HCT116 (cell line): ENCODE results near the gene ZBTB16. TPM values are rescaled to one million over a fixed set of nuclear protein-coding genes. Genes with fewer than 3 reads are reported as not detected.

Experiments
- ATAC-seq: fragments of 200-7000 bp; cut with Tn5 transposase; 2 replicates; pipeline ENCODE4 v1.9.1; 2020; ENCODE audit warnings: mild to moderate bottlenecking, moderate library complexity
- BruUV-seq: library from RNA; stranded (reverse); fragments of 400-500 nt; replicated peaks from 2 replicates; lab custom pipeline; 2021; lab: Mats Ljungman, UMichigan
- CTCF ChIA-PET: fragments of 300-600 bp; sonication (Branson Sonifier 250); formaldehyde crosslinking; loops from one replicate; lab custom pipeline; 2021; ENCODE audit warnings: antibody characterized with exemption; lab: Charles Lee
- POLR2A ChIA-PET: fragments of 300-600, 350-600 bp; sonication (Branson Sonifier 250); formaldehyde crosslinking; loops from one replicate; lab custom pipeline; 2021; ENCODE audit warnings: antibody characterized with exemption; lab: Charles Lee
- RAD21 ChIA-PET, 2 experiments: fragments of 300-600 bp; sonication (Branson Sonifier 250); formaldehyde crosslinking; loops; one replicate each; lab custom pipeline; 2023; ENCODE audit warnings: low total read pairs in 2 of 2; ENCODE audit not compliant: uncharacterized antibody in 2 of 2, unreplicated experiment in 2 of 2, low non-redundant PET in 1 of 2; lab: Charles Lee
- DNase-seq: peaks from one replicate; pipeline ENCODE4 v3.0.0-alpha.2; 2010; ENCODE audit warnings: low read depth, low spot score
- H2AFZ ChIP-seq: fragments of 200-600 bp; shearing (Covaris generic), sonication (generic); 2 replicates; pipeline ENCODE4 v1.6.1; 2017; ENCODE audit warnings: low read depth, mixed run types, mixed read lengths, antibody characterized with exemption, low read length; ENCODE audit not compliant: poor library complexity, severe bottlenecking
- H3K27ac ChIP-seq: 2 replicates; pipeline ENCODE4 v1.5.1; 2012; ENCODE audit warnings: low read depth, low read length
- H3K27me3 ChIP-seq: fragments of 200-600 bp; sonication (generic); 2 replicates; pipeline ENCODE4 v1.6.1; 2016; ENCODE audit warnings: mixed run types, low read length, mixed read lengths; ENCODE audit not compliant: insufficient read depth
- H3K36me3 ChIP-seq, 2 experiments: fragments of 200-500 bp in 1 of 2; fragments of 200-600 bp in 1 of 2; sonication (Bioruptor generic) in 1 of 2; sonication (generic) in 1 of 2; 2 replicates each; pipeline versions ENCODE4 v1.5.1 to v1.6.1; 2014 to 2016; ENCODE audit warnings: low read length in 2 of 2, inconsistent platforms in 1 of 2, mixed read lengths in 1 of 2, mixed run types in 1 of 2; ENCODE audit not compliant: insufficient read depth in 2 of 2, control insufficient read depth in 1 of 2
- H3K4me1 ChIP-seq, 2 experiments: fragments of 200-600 bp in 1 of 2; sonication (generic) in 1 of 2; 2 replicates each; pipeline versions ENCODE4 v1.5.1 to v1.6.1; 2012 to 2017; ENCODE audit warnings: low read length in 2 of 2, inconsistent platforms in 1 of 2, mild to moderate bottlenecking in 1 of 2, mixed read lengths in 1 of 2, mixed run types in 1 of 2, moderate library complexity in 1 of 2; ENCODE audit not compliant: insufficient read depth in 2 of 2, control insufficient read depth in 1 of 2
- H3K4me2 ChIP-seq: fragments of 200-600 bp; sonication (generic); 2 replicates; pipeline ENCODE4 v1.6.1; 2017; ENCODE audit warnings: mixed run types, low read length, mixed read lengths
- H3K4me3 ChIP-seq, 2 experiments: fragments of 200-600 bp in 1 of 2; sonication (generic) in 1 of 2; replicated peaks in 1 of 2; 2 replicates each; pipeline ENCODE4 v1.5.1; 2011 to 2016; ENCODE audit warnings: low read length in 2 of 2, control low read depth in 1 of 2, low read depth in 1 of 2, mild to moderate bottlenecking in 1 of 2, mixed read lengths in 1 of 2, mixed run types in 1 of 2
- H3K79me2 ChIP-seq: fragments of 200-600 bp; sonication (generic); 2 replicates; pipeline ENCODE4 v1.6.1; 2017; ENCODE audit warnings: mild to moderate bottlenecking, mixed run types, low read length, moderate library complexity, mixed read lengths; ENCODE audit not compliant: insufficient read depth
- H3K9ac ChIP-seq: fragments of 200-600 bp; sonication (generic); 2 replicates; pipeline ENCODE4 v1.6.1; 2016; ENCODE audit warnings: low read length, mixed read lengths
- H3K9me2 ChIP-seq: fragments of 200-600 bp; sonication (generic), shearing (Covaris generic); 2 replicates; pipeline ENCODE4 v1.6.1; 2017; ENCODE audit warnings: mixed run types, mild to moderate bottlenecking, moderate library complexity; ENCODE audit not compliant: insufficient read depth
- H3K9me3 ChIP-seq, 2 experiments: fragments of 200-500 bp in 1 of 2; fragments of 200-600 bp in 1 of 2; sonication (Bioruptor generic) in 1 of 2; sonication (generic) in 1 of 2; 2 replicates each; pipeline ENCODE4 v1.6.1; 2014 to 2017; ENCODE audit warnings: low read length in 2 of 2, mixed read lengths in 2 of 2, inconsistent platforms in 1 of 2, low read depth in 1 of 2, mild to moderate bottlenecking in 1 of 2, mixed run types in 1 of 2, moderate library complexity in 1 of 2; ENCODE audit not compliant: control insufficient read depth in 1 of 2, insufficient read depth in 1 of 2
- H4K20me1 ChIP-seq: fragments of 200-600 bp; sonication (generic), shearing (Covaris generic); 2 replicates; pipeline ENCODE4 v1.6.1; 2017; ENCODE audit warnings: mixed run types, mild to moderate bottlenecking, moderate library complexity; ENCODE audit not compliant: insufficient read depth
- CBX3 ChIP-seq: IDR thresholded peaks from 2 replicates; pipeline ENCODE4 v1.6.1; 2012; ENCODE audit warnings: low read depth
- CEBPB ChIP-seq: IDR thresholded peaks from 2 replicates; pipeline ENCODE4 v1.6.1; 2012; ENCODE audit warnings: low read depth
- ELF1 ChIP-seq: IDR thresholded peaks from 2 replicates; pipeline ENCODE4 v1.6.1; 2012; ENCODE audit warnings: low read depth, borderline replicate concordance
- EZH2 ChIP-seq: fragments of 200-600 bp; sonication (generic); IDR thresholded peaks from 2 replicates; pipeline ENCODE4 v1.6.1; 2017; ENCODE audit warnings: antibody characterized with exemption, mixed run types
- EZH2phosphoT487 ChIP-seq: fragments of 200-600 bp; IDR thresholded peaks from 2 replicates; pipeline ENCODE4 v1.6.1; 2018; ENCODE audit warnings: antibody characterized with exemption, borderline replicate concordance
- FOSL1 ChIP-seq: IDR thresholded peaks from 2 replicates; pipeline ENCODE4 v1.6.1; 2012; ENCODE audit warnings: low read depth
- JUND ChIP-seq: IDR thresholded peaks from 2 replicates; pipeline ENCODE4 v1.6.1; 2012
- POLR2A ChIP-seq: IDR thresholded peaks from 2 replicates; pipeline ENCODE4 v1.7.0; 2011; ENCODE audit warnings: borderline replicate concordance; ENCODE audit not compliant: insufficient read depth, insufficient read length; ENCODE audit errors: extremely low read depth
- POLR2AphosphoS5 ChIP-seq: IDR thresholded peaks from 2 replicates; pipeline ENCODE4 v1.6.1; 2011; ENCODE audit warnings: mild to moderate bottlenecking, low read depth, low read length, moderate library complexity
- RAD21 ChIP-seq: IDR thresholded peaks from 2 replicates; pipeline ENCODE4 v1.6.1; 2012; ENCODE audit warnings: low read depth, mild to moderate bottlenecking
- SIN3A ChIP-seq: IDR thresholded peaks from 2 replicates; pipeline ENCODE4 v1.6.1; 2012; ENCODE audit warnings: low read depth
- SP1 ChIP-seq: IDR thresholded peaks from 2 replicates; pipeline ENCODE4 v1.6.1; 2012; ENCODE audit warnings: low read depth
- SRF ChIP-seq: IDR thresholded peaks from 2 replicates; pipeline ENCODE4 v1.6.1; 2012; ENCODE audit warnings: low read depth
- TCF7L2 ChIP-seq: IDR thresholded peaks from 2 replicates; pipeline ENCODE4 v1.7.0; 2011; ENCODE audit warnings: borderline replicate concordance, inconsistent platforms; ENCODE audit not compliant: insufficient read depth, insufficient read length; ENCODE audit errors: extremely low read depth
- YY1 ChIP-seq: IDR thresholded peaks from 2 replicates; pipeline ENCODE4 v1.6.1; 2011; ENCODE audit warnings: low read length, low read depth, moderate library complexity, mild to moderate bottlenecking; ENCODE audit not compliant: insufficient replicate concordance; ENCODE audit errors: extremely low read depth
- ZFX ChIP-seq: fragments of 450-650 bp; IDR thresholded peaks from 2 replicates; pipeline ENCODE4 v1.6.1; 2017
- ZNF274 ChIP-seq: fragments of 200-500 bp; sonication (Bioruptor generic); IDR thresholded peaks from 2 replicates; pipeline ENCODE4 v1.6.1; 2014; ENCODE audit warnings: mild to moderate bottlenecking, low read depth, low read length, inconsistent platforms
- intact Hi-C: fragments of 100-400 bp; cut with micrococcal nuclease; formaldehyde crosslinking; loops from 2 replicates; pipeline ENCODE4 v1.10.0; 2022
- total RNA-seq: library from RNA; stranded (reverse); gene quantifications from one replicate; pipeline ENCODE4 v1.2.1, GENCODE V29; 2021; ENCODE audit not compliant: unreplicated experiment
- TF ChIP-seq, protein P1 (sequence below), 3 experiments: fragments of 200-600 bp in 1 of 3; sonication (generic) in 1 of 3; IDR thresholded peaks in 2 of 3; conservative IDR thresholded peaks in 1 of 3; 2 replicates each; pipeline ENCODE4 v1.5.1; 2012 to 2017; ENCODE audit warnings: low read depth in 2 of 3, low read length in 2 of 3, antibody characterized with exemption in 1 of 3, borderline replicate concordance in 1 of 3, control low read depth in 1 of 3, mild to moderate bottlenecking in 1 of 3, mixed read lengths in 1 of 3, mixed run types in 1 of 3, moderate library complexity in 1 of 3; ENCODE audit not compliant: insufficient read depth in 1 of 3
- TF ChIP-seq, protein P2 (sequence below): IDR thresholded peaks from 2 replicates; pipeline ENCODE4 v1.6.1; 2012; ENCODE audit warnings: low read depth
- TF ChIP-seq, protein P3 (sequence below): IDR thresholded peaks from 2 replicates; pipeline ENCODE4 v1.6.1; 2011; ENCODE audit warnings: mild to moderate bottlenecking, low read length, moderate library complexity; ENCODE audit not compliant: insufficient replicate concordance; ENCODE audit errors: extremely low read depth

ZBTB16 gene
- total RNA-seq, 1 experiment from 2014 or later, result 0.30 TPM

DNA sequence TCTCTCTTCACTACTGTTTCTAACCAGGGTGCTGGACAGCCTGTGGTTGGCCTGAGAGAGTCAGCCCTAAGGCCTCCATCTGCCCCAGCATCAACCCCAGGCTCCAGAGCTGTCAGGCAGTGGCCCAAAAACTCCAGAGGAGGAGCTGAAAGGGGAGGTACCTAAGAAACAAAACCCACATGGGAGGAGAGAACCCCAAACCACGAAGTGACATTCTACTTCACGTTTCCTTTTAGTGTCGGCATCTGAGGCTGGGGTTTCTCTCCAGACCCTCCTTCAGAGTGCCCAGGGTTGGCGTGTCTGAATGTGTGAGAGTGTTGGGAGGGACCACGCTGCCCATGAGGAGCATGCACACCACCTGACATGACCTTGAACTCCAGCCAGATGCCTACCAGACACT lies 166.8 kb downstream of the ZBTB16 start:
- Histone ChIP-seq H3K4me3 (no peak overlapping the region), H3K9me2 (no peaks in the 10 kb centered on the region), H3K36me3 (no peaks in the 10 kb centered on the region), H3K79me2 (no peaks in the 10 kb centered on the region), H3K4me1 (no peaks in the 10 kb centered on the region), H4K20me1 (no peaks in the 10 kb centered on the region), H3K27me3 (peaks cover 74% of the 10 kb centered on the region), H3K27ac (no peak overlapping the region), H3K4me2 (no peak overlapping the region), H3K9me3 (no peaks in the 10 kb centered on the region), H3K9ac (no peak overlapping the region), H2AFZ (no peak overlapping the region)
- POLR2A ChIA-PET, result no interaction called here
- RAD21 ChIA-PET, result no interaction called here
- BruUV-seq, result no TSS peak
- DNase-seq (no peak), ATAC-seq (no peak)
- TF ChIP-seq YY1, result no peak
- TF ChIP-seq ZFX, result no peak
- no peak for TF ChIP-seq EZH2
- TF ChIP-seq, protein P1, sequence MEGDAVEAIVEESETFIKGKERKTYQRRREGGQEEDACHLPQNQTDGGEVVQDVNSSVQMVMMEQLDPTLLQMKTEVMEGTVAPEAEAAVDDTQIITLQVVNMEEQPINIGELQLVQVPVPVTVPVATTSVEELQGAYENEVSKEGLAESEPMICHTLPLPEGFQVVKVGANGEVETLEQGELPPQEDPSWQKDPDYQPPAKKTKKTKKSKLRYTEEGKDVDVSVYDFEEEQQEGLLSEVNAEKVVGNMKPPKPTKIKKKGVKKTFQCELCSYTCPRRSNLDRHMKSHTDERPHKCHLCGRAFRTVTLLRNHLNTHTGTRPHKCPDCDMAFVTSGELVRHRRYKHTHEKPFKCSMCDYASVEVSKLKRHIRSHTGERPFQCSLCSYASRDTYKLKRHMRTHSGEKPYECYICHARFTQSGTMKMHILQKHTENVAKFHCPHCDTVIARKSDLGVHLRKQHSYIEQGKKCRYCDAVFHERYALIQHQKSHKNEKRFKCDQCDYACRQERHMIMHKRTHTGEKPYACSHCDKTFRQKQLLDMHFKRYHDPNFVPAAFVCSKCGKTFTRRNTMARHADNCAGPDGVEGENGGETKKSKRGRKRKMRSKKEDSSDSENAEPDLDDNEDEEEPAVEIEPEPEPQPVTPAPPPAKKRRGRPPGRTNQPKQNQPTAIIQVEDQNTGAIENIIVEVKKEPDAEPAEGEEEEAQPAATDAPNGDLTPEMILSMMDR (IDR thresholded peaks at IDR 0.05 in 2 of 3, conservative IDR thresholded peaks at IDR 0.05 in 1 of 3; ENCODE audit: borderline replicate concordance in 1 of 3, insufficient read depth in 1 of 3, low read depth in 2 of 3, low read length in 2 of 3), result no peak
- no peak for TF ChIP-seq RAD21
- TF ChIP-seq SIN3A, result no peak
- no peak for TF ChIP-seq POLR2A
- TF ChIP-seq SRF, result no peak
- no peak for TF ChIP-seq SP1
- no peak for TF ChIP-seq TCF7L2
- no peak for TF ChIP-seq FOSL1
- TF ChIP-seq, protein P2, sequence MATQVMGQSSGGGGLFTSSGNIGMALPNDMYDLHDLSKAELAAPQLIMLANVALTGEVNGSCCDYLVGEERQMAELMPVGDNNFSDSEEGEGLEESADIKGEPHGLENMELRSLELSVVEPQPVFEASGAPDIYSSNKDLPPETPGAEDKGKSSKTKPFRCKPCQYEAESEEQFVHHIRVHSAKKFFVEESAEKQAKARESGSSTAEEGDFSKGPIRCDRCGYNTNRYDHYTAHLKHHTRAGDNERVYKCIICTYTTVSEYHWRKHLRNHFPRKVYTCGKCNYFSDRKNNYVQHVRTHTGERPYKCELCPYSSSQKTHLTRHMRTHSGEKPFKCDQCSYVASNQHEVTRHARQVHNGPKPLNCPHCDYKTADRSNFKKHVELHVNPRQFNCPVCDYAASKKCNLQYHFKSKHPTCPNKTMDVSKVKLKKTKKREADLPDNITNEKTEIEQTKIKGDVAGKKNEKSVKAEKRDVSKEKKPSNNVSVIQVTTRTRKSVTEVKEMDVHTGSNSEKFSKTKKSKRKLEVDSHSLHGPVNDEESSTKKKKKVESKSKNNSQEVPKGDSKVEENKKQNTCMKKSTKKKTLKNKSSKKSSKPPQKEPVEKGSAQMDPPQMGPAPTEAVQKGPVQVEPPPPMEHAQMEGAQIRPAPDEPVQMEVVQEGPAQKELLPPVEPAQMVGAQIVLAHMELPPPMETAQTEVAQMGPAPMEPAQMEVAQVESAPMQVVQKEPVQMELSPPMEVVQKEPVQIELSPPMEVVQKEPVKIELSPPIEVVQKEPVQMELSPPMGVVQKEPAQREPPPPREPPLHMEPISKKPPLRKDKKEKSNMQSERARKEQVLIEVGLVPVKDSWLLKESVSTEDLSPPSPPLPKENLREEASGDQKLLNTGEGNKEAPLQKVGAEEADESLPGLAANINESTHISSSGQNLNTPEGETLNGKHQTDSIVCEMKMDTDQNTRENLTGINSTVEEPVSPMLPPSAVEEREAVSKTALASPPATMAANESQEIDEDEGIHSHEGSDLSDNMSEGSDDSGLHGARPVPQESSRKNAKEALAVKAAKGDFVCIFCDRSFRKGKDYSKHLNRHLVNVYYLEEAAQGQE, result no peak
- TF ChIP-seq, protein P3, sequence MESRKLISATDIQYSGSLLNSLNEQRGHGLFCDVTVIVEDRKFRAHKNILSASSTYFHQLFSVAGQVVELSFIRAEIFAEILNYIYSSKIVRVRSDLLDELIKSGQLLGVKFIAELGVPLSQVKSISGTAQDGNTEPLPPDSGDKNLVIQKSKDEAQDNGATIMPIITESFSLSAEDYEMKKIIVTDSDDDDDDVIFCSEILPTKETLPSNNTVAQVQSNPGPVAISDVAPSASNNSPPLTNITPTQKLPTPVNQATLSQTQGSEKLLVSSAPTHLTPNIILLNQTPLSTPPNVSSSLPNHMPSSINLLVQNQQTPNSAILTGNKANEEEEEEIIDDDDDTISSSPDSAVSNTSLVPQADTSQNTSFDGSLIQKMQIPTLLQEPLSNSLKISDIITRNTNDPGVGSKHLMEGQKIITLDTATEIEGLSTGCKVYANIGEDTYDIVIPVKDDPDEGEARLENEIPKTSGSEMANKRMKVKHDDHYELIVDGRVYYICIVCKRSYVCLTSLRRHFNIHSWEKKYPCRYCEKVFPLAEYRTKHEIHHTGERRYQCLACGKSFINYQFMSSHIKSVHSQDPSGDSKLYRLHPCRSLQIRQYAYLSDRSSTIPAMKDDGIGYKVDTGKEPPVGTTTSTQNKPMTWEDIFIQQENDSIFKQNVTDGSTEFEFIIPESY, result no peak
- no peak for TF ChIP-seq ELF1
- no peak for TF ChIP-seq ZNF274
- no peak for TF ChIP-seq CBX3
- TF ChIP-seq JUND, result no peak
- TF ChIP-seq EZH2phosphoT487, result no peak
- no peak for TF ChIP-seq CEBPB
- TF ChIP-seq POLR2AphosphoS5, result no peak
- intact Hi-C loops, result no loop called here
- CTCF ChIA-PET, result no interaction called here
